GM12874 (cell line): ENCODE results near the gene FIBCD1.

Experiments used
- TF ChIP-seq, protein P1 (sequence below): IDR thresholded peaks from 2 replicates; pipeline ENCODE4 v1.5.1; 2011; ENCODE audit warnings: low read depth, mild to moderate bottlenecking, control low read depth, low read length, moderate library complexity; ENCODE audit not compliant: insufficient read depth

Gene FIBCD1

DNA sequence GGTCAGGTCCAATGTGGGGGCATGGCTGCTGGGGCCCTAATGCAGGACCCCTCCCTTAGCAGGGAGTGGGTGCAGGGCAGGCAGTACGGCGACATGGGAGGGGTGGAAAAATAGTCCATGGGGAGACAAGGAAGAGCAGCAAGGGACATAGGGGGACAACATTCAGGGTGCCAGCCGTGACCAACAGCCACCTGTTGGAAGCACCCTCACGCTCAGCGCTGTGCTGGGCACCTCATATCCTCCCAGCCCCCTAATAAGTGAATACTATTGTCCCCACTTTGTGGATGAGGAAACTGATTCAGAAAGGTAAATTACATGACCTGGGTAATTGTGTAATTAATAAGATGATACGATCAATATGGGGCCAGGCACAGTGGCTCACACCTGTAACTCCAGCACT lies 3.0 kb upstream of the FIBCD1 start:
- TF ChIP-seq, protein P1, sequence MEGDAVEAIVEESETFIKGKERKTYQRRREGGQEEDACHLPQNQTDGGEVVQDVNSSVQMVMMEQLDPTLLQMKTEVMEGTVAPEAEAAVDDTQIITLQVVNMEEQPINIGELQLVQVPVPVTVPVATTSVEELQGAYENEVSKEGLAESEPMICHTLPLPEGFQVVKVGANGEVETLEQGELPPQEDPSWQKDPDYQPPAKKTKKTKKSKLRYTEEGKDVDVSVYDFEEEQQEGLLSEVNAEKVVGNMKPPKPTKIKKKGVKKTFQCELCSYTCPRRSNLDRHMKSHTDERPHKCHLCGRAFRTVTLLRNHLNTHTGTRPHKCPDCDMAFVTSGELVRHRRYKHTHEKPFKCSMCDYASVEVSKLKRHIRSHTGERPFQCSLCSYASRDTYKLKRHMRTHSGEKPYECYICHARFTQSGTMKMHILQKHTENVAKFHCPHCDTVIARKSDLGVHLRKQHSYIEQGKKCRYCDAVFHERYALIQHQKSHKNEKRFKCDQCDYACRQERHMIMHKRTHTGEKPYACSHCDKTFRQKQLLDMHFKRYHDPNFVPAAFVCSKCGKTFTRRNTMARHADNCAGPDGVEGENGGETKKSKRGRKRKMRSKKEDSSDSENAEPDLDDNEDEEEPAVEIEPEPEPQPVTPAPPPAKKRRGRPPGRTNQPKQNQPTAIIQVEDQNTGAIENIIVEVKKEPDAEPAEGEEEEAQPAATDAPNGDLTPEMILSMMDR, result no peak

DNA sequence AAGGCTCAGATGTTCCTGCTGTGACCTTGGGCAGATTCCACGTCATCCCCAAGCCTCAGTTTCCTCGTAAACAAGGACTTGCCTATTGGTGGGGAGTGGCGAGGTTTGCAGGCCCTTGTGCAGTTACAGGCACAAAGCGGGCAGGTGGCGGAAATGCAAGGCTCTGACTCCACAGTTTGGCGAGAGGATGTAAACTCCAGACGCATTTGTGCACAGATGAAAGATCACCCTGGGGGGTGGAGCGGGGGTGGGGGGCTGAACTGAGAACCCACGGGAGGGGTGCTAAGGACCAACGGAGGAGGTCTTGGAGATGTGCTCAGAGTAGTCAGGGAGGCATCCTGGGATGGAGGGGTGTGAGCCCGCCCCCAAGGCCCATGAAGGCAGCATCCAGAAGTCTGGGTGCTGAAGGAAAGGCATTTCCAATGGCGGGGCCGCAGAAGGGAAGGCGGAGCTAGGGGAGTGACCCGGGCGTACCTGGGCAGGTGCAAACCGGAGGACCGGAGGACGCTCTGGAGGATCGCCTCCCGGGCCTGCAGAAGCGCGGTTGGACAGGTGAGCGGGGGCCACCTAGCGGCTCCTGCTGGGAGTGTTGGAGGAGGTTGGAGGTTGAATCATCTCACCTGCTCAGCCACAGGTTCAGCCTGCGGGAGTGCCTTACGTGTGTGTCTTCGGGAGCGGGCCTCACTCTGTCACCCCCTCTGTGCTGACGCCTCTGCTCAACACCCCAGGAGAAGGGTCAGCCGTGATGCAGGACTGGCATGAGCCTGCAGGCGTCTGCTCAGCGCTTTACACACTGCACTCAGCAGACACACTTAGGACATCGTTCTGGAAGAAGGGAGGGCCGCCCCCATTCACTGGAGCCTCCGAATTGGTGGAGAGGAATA lies 1.9 kb upstream of the FIBCD1 start:
- TF ChIP-seq, protein P1, result peak; percentile 94

DNA sequence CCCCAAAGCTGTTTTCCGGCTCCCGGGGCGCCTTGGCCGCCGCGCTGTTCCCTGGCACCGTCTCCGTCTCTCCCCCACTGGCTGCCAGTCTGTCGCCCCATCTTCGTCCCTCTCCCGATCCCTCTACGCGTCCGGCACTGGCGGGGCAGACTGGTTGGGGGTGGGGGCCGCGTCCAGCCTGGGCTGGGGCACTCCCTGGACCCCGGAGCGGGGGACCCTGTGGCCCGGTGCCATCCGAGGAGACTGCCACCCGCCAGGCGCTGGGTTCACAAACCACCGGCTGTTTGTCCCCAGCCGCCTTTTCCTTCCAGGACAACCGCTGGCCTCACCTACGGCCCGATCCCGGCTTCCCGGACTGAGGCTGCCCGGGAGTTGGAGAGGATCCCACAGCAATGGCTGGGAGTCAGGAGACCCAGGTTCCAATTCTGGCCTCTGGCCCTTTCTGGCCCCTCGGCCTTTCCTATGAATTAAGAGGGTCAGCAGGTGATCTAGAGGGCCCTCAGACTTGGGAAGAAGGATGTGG lies 1.0 kb upstream of the FIBCD1 start:
- TF ChIP-seq, protein P1, result no peak

DNA sequence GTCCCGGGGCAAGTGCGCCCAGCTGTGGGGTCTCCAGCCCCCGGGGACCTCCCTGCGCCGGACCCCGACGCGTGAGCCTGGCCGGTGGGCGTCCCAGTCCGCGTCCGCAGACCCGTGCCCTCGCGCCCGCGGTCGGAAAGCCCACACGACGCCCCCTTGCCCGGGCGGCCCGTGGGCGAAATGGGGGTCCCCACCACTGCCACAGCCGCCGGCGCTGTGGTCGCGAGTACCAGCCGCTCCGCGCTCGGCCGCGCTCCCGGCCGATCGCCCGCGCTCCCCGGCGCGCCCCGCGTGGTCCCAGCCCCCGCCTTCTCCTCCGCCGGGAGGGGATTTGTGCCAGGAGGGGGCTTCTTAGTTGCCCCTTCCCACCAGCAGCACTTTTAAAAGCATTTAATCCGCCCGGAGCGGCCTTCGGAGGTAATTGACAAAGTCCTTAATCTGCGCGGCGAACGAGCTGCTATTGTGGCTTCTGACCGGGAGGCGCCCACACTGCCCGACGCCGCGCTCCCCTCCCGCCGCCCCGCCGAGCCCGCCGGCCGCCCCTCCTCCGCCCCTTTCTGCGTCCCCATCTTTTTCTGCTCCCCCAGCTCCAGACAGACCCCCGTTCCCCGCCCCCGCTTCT lies 469 bp upstream of the FIBCD1 start:
- TF ChIP-seq, protein P1, result no peak

DNA sequence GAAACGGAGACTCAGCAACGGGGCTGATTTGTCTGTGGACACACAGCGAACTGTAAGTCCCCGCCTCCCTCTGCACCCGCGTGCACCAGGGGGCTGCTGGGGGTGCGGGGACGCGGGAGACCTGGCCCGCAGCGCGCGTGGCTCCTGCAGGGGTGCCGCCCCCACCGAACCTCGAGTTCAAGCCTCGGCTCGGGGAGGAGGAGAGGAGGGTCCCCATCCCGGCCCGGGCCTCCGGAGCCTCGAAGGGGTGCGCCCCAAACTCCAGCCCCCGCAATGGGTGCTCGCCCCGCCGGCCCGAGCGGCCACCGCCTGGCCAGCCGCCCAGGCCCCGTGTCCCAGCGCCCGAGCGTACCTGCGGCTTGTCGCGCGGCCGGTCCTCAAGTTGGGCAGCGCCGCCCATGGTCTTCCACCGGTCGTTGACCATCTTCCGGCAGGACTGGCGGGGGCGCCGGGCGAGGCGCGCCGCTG lies 829 bp downstream of the FIBCD1 start:
- TF ChIP-seq, protein P1, result no peak

DNA sequence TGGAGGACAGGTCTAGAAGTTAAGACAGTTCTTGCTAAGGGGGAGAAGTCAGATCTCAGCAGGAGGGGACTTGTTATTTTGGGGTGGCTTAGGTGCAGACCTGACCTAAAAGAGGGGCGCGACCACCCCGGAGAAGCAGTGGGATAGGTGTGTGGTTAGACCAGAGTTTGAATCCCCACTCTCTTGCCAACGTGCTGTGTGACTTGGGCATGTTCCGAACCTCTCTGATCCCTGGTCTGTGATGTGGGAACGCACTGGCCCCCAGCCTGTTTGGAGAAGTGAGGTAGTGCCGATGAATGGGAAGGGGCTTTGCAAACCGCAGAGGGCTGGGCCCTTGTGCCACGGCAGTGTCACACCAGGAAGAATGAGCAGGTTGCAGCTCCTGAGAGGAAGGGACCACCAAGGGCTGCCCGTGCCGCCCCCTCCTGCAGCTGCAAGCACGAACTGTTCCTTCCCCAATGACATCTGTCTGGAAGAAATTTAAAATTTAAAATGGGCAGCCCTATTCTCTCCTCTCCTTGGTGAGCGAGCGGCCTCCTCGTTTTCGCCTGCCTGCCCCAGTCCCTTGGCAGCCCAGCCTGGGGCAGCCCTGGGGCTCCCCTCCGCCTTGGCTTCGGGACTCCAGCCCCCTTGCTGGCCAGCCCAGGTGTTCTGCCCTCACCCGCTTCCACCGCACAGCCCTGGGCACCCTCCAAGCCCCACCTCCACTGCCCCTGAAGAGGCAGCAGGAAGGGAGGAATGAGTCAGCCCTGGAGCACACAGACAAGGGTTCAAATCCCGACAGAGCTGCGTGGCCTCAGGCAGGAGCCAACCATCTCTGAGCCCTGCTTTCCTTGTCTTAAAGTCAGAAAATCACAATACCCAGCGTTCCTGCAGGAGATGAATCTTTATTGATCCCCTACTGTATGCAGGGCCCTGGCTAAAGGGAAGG lies 1.6 kb downstream of the FIBCD1 start:
- TF ChIP-seq, protein P1, result no peak
